ENCODE results near the gene EHMT1. TPM values are rescaled to one million over a fixed set of nuclear protein-coding genes. Genes with fewer than 3 reads are reported as not detected.

The EHMT1 gene
- total RNA-seq, 5 donors from 2014 or later (not counting 1 experiment from before 2014, with no cell fraction given), result 113 to 124 (median 121) TPM

DNA sequence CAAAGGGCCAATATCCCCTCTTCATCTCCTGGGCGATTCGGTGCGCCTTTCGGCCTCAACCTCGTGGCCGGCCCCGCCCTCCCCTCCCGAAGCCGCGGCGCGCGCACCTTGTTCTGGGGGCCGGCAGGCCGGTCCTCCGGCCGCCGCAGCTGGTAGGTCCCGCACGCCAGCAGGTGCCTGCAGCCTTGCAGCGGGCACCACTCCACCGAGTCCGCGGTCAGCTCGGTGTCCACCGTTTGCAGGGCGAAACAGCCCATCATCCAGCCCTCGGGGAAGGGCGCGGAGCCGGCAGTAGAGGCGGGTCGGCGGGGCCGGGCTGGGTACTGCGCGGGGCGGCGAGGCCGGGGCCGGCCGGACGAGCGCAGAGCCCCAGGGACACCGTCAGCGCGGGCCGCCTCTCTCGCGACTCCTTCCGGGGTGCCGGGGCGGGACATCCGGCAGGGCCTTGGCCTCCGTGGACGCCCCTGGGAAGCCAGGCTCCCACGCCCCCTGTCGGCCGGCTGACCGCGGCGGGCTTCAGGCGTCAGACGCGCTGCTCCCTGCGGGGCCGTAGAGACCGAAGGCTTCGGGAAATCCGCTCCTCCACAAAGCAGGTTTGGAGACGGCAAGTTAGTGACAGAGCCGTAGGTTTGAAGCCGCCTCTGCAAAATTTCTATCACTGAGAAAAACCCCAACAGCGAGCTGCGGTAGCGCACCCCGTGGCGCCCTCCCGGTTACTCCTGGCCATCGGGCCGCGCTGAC, 40.1 kb upstream of the EHMT1 start, which contains the start of gene DPH7:
TSS of gene DPH7 (minus strand) at position 408 of the 741 bp plus-strand sequence. CDS start at position 260, 148 bp downstream.
- DNase-seq, result peak; percentile 78 to 99 (median 94)
- peak within 1 kb of the TSS; percentile 57 to 74 for H3K27ac Mint-ChIP-seq
- H3K4me1 Mint-ChIP-seq, result peaks cover 32 to 40% (median 37%) of the 10 kb centered on the region in 3 donors
- Histone ChIP-seq H3K27ac (ENCODE audit: low read length) (no peak within 1 kb of the TSS), H3K9me3 (no peaks in the 10 kb centered on the region), H3K4me1 (ENCODE audit: control insufficient read depth in 1 of 2, extremely low read depth in 1 of 2, insufficient read depth in 2 of 2, low read length in 2 of 2) (peaks cover 9 to 32% of the 10 kb centered on the region in 2 experiments), H3K4me3 (ENCODE audit: control insufficient read depth in 1 of 2, extremely low read depth in 1 of 2, low read length in 1 of 2) (peak within 1 kb of the TSS; percentile 54 to 79), H3K27me3 (replicated peaks in 1 of 2; ENCODE audit: control insufficient read depth in 2 of 2, extremely low read depth in 1 of 2, insufficient read depth in 2 of 2, low read length in 1 of 2) (no peaks in the 10 kb centered on the region), H3K36me3 (ENCODE audit: control insufficient read depth in 2 of 2, extremely low read depth in 1 of 2, insufficient read depth in 1 of 2, low read length in 1 of 2) (peaks cover 6 to 26% of the 10 kb centered on the region in 2 donors)
- peaks cover 23% of the 10 kb centered on the region for H3K36me3 Mint-ChIP-seq
- no peaks in the 10 kb centered on the region for H3K27me3 Mint-ChIP-seq
- WGBS (ENCODE audit: insufficient coverage), result 4% methylated on average over 82 of the region's 82 CpGs
- ChIA-PET CTCF (interaction anchor here in 1 of 2 donors (0.6 to 1.4 kb wide), 4 partner anchors 10 to 38 kb away, joined by 3 to 5 read pairs (median 4); no protein-coding TSS in a partner anchor), POLR2A (interaction anchor here in 1 of 2 donors (0.7 kb wide), 1 partner anchor 118 kb away, joined by 6 read pairs; no protein-coding TSS in a partner anchor)
- peak; percentile 97 to 99 (median 98) for ATAC-seq (replicated peaks in 1 of 4)
- no peaks in the 10 kb centered on the region for H3K9me3 Mint-ChIP-seq
- peak within 1 kb of the TSS; percentile 75 to 79 (median 76) for H3K4me3 Mint-ChIP-seq

- Histone ChIP-seq H3K4me1 (ENCODE audit: control insufficient read depth in 1 of 2, extremely low read depth in 1 of 2, insufficient read depth in 2 of 2, low read length in 2 of 2) (peaks cover 9 to 32% of the 10 kb centered on the region in 2 experiments), H3K4me3 (ENCODE audit: control insufficient read depth in 1 of 2, extremely low read depth in 1 of 2, low read length in 1 of 2) (peak overlapping the region; percentile 54 to 79), H3K27ac (ENCODE audit: low read length) (no peak overlapping the region), H3K27me3 (replicated peaks in 1 of 2; ENCODE audit: control insufficient read depth in 2 of 2, extremely low read depth in 1 of 2, insufficient read depth in 2 of 2, low read length in 1 of 2) (no peaks in the 10 kb centered on the region), H3K9me3 (no peaks in the 10 kb centered on the region), H3K36me3 (ENCODE audit: control insufficient read depth in 2 of 2, extremely low read depth in 1 of 2, insufficient read depth in 1 of 2, low read length in 1 of 2) (peaks cover 4 to 23% of the 10 kb centered on the region in 2 donors)
- WGBS (ENCODE audit: insufficient coverage), result 56% methylated on average over 14 of the region's 19 CpGs
- H3K4me1 Mint-ChIP-seq, result peaks cover 32 to 40% (median 37%) of the 10 kb centered on the region in 3 donors
- H3K4me3 Mint-ChIP-seq, result peak overlapping the region; percentile 75 to 79 (median 76)
- ATAC-seq (replicated peaks in 1 of 4), result no peak
- POLR2A ChIA-PET, result no interaction called here
- H3K27me3 Mint-ChIP-seq, result no peaks in the 10 kb centered on the region
- H3K9me3 Mint-ChIP-seq, result no peaks in the 10 kb centered on the region
- peaks cover 23% of the 10 kb centered on the region for H3K36me3 Mint-ChIP-seq
- CTCF ChIA-PET, result interaction anchor here (0.6 to 2.5 kb wide), 8 partner anchors 9 to 255 kb away, joined by 3 to 6 read pairs (median 4); partner anchors contain the start of gene ZMYND19 (in 1 of the 2)
- H3K27ac Mint-ChIP-seq, result peak overlapping the region; percentile 57 to 74
- no peak for DNase-seq
Measured at GRCh38 chr9:137579259-137579604, 39.6 kb upstream of the EHMT1 start.

GRCh38 chr9:137580209-137580953, 38.4 kb upstream of the EHMT1 start:
- Mint-ChIP-seq H3K4me1 (peaks cover 25 to 33% (median 31%) of the 10 kb centered on the region in 3 donors), H3K4me3 (peak overlapping the region in 1 of 3 donors; percentile 75), H3K9me3 (no peaks in the 10 kb centered on the region), H3K27ac (no peak overlapping the region), H3K27me3 (no peaks in the 10 kb centered on the region), H3K36me3 (peaks cover 20% of the 10 kb centered on the region)
- H3K4me3 ChIP-seq (ENCODE audit: control insufficient read depth in 1 of 2, extremely low read depth in 1 of 2, low read length in 1 of 2), result no peak overlapping the region
- peaks cover 9 to 32% of the 10 kb centered on the region in 2 experiments for H3K4me1 ChIP-seq (ENCODE audit: control insufficient read depth in 1 of 2, extremely low read depth in 1 of 2, insufficient read depth in 2 of 2, low read length in 2 of 2)
- no peak for ATAC-seq (replicated peaks in 1 of 4)
- H3K27ac ChIP-seq (ENCODE audit: low read length), result no peak overlapping the region
- WGBS (ENCODE audit: insufficient coverage), result 88% methylated on average over 22 of the region's 23 CpGs
- ChIA-PET POLR2A (no interaction called here), CTCF (interaction anchor here (0.5 to 2.5 kb wide), 3 partner anchors 10 to 702 kb away, joined by 3 to 6 read pairs (median 5); partner anchors contain the start of gene ZMYND19 (in 1 of the 2))
- H3K36me3 ChIP-seq (ENCODE audit: control insufficient read depth in 2 of 2, extremely low read depth in 1 of 2, insufficient read depth in 1 of 2, low read length in 1 of 2), result peaks cover 7 to 23% of the 10 kb centered on the region in 2 donors
- no peaks in the 10 kb centered on the region for H3K27me3 ChIP-seq (replicated peaks in 1 of 2; ENCODE audit: control insufficient read depth in 2 of 2, extremely low read depth in 1 of 2, insufficient read depth in 2 of 2, low read length in 1 of 2)
- no peak for DNase-seq
- H3K9me3 ChIP-seq, result no peaks in the 10 kb centered on the region

DNA sequence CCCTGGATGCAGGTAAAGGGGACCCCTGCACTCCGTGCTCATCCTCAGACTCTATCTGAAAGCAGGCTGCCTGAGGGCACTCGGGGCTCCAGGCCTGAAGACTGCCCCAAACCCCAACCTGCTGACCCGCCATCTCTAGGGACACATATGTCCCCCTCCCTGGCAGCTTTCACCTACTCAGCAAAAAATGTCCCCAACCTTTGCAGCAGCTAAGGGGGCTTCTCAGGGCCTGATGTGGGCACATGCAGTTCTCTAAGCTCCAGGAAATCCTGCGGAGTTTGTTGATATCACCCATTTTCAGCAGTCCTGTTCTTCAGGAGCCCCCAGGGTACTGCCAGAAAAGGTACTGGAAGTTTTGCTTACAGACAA, 37.9 kb upstream of the EHMT1 start:
- ChIA-PET POLR2A (no interaction called here), CTCF (interaction anchor here in 1 of 2 donors (0.5 to 2.5 kb wide), 2 partner anchors 10 to 702 kb away, joined by 3 to 6 read pairs; partner anchors contain the start of gene ZMYND19)
- Histone ChIP-seq H3K9me3 (no peaks in the 10 kb centered on the region), H3K36me3 (ENCODE audit: control insufficient read depth in 2 of 2, extremely low read depth in 1 of 2, insufficient read depth in 1 of 2, low read length in 1 of 2) (peaks cover 9 to 24% of the 10 kb centered on the region in 2 donors), H3K4me3 (ENCODE audit: control insufficient read depth in 1 of 2, extremely low read depth in 1 of 2, low read length in 1 of 2) (no peak overlapping the region), H3K27ac (ENCODE audit: low read length) (no peak overlapping the region), H3K27me3 (replicated peaks in 1 of 2; ENCODE audit: control insufficient read depth in 2 of 2, extremely low read depth in 1 of 2, insufficient read depth in 2 of 2, low read length in 1 of 2) (no peaks in the 10 kb centered on the region), H3K4me1 (ENCODE audit: control insufficient read depth in 1 of 2, extremely low read depth in 1 of 2, insufficient read depth in 2 of 2, low read length in 2 of 2) (peaks cover 9 to 30% of the 10 kb centered on the region in 2 experiments)
- no peaks in the 10 kb centered on the region for H3K27me3 Mint-ChIP-seq
- no peak overlapping the region for H3K4me3 Mint-ChIP-seq
- H3K4me1 Mint-ChIP-seq, result peaks cover 19 to 27% (median 26%) of the 10 kb centered on the region in 3 donors
- peaks cover 15% of the 10 kb centered on the region for H3K36me3 Mint-ChIP-seq
- DNase-seq (no peak), ATAC-seq (replicated peaks in 1 of 4) (no peak)
- no peak overlapping the region for H3K27ac Mint-ChIP-seq
- H3K9me3 Mint-ChIP-seq, result no peaks in the 10 kb centered on the region
- 100% methylated on average over 4 of the region's 4 CpGs for WGBS (ENCODE audit: insufficient coverage)

- peaks cover 9 to 27% of the 10 kb centered on the region in 2 donors for H3K36me3 ChIP-seq (ENCODE audit: control insufficient read depth in 2 of 2, extremely low read depth in 1 of 2, insufficient read depth in 1 of 2, low read length in 1 of 2)
- no peak overlapping the region for H3K27ac ChIP-seq (ENCODE audit: low read length)
- H3K4me3 ChIP-seq (ENCODE audit: control insufficient read depth in 1 of 2, extremely low read depth in 1 of 2, low read length in 1 of 2), result no peak overlapping the region
- no peaks in the 10 kb centered on the region for H3K9me3 ChIP-seq
- H3K4me1 ChIP-seq (ENCODE audit: control insufficient read depth in 1 of 2, extremely low read depth in 1 of 2, insufficient read depth in 2 of 2, low read length in 2 of 2), result peaks cover 9 to 24% of the 10 kb centered on the region in 2 experiments
- Mint-ChIP-seq H3K27me3 (no peaks in the 10 kb centered on the region), H3K27ac (no peak overlapping the region), H3K36me3 (peaks cover 20% of the 10 kb centered on the region), H3K4me3 (no peak overlapping the region), H3K9me3 (no peaks in the 10 kb centered on the region), H3K4me1 (peaks cover 13 to 22% (median 20%) of the 10 kb centered on the region in 3 donors)
- ChIA-PET CTCF (interaction anchor here (0.5 to 2.5 kb wide), 2 partner anchors 9 to 669 kb away, joined by 3 to 6 read pairs; partner anchors contain the start of gene ZMYND19 (in 1 of the 2)), POLR2A (no interaction called here)
- 94% methylated on average over 19 of the region's 22 CpGs for WGBS (ENCODE audit: insufficient coverage)
- DNase-seq (no peak), ATAC-seq (replicated peaks in 1 of 4) (no peak)
- H3K27me3 ChIP-seq (replicated peaks in 1 of 2; ENCODE audit: control insufficient read depth in 2 of 2, extremely low read depth in 1 of 2, insufficient read depth in 2 of 2, low read length in 1 of 2), result no peaks in the 10 kb centered on the region
Measured at GRCh38 chr9:137581361-137582285, 37.2 kb upstream of the EHMT1 start.

Measured in T-cell (primary cell).